Measurements from ENCODE around the gene NRG3. TPM values are rescaled to one million over a fixed set of nuclear protein-coding genes. Genes with fewer than 3 reads are reported as not detected.

The NRG3 gene
- total RNA-seq, 1 donor from 2014 or later: 0.92 TPM

DNA sequence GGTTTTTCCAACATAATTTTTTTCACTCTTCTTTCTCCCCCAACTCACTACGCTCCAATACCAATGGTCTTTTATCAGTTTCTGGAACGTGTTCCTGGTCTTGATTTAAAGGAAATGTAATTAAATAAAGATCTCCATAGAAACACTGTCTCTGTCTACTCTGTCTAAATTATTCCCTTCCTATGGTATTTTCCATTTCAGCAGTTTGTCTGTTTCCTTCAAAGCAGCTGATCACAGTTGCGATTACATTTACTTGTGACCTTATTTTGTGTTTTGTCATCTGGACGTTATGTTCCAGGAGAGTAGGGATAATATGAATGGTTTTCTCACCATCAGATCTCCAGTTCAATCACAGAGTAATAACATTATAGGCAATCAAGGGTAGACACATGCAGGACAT is 359.2 kb downstream of the NRG3 start:
- H3K4me3 ChIP-seq (ENCODE audit: low read depth, low read length): no peak overlapping the region
- DNase-seq (ENCODE audit: low read depth): no peak
- TF ChIP-seq, protein P1, sequence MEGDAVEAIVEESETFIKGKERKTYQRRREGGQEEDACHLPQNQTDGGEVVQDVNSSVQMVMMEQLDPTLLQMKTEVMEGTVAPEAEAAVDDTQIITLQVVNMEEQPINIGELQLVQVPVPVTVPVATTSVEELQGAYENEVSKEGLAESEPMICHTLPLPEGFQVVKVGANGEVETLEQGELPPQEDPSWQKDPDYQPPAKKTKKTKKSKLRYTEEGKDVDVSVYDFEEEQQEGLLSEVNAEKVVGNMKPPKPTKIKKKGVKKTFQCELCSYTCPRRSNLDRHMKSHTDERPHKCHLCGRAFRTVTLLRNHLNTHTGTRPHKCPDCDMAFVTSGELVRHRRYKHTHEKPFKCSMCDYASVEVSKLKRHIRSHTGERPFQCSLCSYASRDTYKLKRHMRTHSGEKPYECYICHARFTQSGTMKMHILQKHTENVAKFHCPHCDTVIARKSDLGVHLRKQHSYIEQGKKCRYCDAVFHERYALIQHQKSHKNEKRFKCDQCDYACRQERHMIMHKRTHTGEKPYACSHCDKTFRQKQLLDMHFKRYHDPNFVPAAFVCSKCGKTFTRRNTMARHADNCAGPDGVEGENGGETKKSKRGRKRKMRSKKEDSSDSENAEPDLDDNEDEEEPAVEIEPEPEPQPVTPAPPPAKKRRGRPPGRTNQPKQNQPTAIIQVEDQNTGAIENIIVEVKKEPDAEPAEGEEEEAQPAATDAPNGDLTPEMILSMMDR (conservative IDR thresholded peaks at IDR 0.05; ENCODE audit: low read depth, low read length): no peak

DNA sequence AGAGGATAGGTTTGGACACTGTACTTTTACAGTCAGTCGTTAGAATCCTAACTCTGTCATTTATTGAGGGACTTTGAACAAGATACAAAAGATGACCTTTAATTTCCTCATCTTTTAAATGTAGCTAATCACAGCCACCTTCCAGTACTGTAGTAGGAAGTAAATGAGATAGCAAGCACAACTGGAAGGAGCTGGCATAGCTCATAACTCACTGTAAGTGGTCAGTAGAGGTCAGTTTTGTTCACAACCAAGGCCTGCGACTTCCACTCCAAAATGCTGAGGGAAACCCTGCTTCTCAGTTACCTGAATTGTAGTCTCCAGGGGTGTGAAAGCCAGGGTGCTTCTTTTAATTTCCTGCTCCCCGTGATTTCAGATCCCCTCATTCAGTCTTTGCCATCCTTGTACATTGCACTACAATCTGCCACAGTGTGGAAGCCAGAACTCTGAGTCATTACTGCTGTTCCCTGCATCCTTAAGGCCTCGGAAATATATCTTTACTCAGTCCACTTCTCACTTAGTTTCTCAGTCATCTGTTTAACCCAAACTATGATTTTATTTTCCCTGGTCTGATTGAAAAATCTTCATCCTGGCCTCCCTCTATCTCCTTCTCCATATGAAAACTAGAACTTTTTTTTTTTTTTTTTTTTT is 361.2 kb downstream of the NRG3 start:
- no peak for DNase-seq (ENCODE audit: low read depth)
- TF ChIP-seq, protein P1 (conservative IDR thresholded peaks at IDR 0.05; ENCODE audit: low read depth, low read length): no peak
- H3K4me3 ChIP-seq (ENCODE audit: low read depth, low read length): no peak overlapping the region

DNA sequence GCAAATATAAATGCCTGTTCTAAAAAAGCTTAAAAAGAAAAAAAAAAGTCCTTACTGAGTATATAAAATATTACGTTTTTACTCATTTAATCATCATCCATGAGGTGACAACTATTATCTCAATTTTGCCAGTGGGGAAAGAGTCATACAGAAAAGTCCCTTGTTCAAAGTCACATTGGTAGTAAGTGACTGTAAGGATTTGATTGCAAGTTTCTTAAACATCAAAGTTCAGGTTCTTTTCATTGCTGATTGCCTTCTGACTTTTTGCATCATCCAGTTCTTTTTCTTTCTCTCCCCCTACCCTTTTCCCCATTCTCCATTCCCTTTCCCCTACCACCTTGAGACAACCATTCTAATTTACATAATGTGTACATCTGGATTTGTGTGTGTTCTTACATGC is 363.3 kb downstream of the NRG3 start:
- no peak for DNase-seq (ENCODE audit: low read depth)
- TF ChIP-seq, protein P1 (conservative IDR thresholded peaks at IDR 0.05; ENCODE audit: low read depth, low read length): no peak
- H3K4me3 ChIP-seq (ENCODE audit: low read depth, low read length): no peak overlapping the region

DNA sequence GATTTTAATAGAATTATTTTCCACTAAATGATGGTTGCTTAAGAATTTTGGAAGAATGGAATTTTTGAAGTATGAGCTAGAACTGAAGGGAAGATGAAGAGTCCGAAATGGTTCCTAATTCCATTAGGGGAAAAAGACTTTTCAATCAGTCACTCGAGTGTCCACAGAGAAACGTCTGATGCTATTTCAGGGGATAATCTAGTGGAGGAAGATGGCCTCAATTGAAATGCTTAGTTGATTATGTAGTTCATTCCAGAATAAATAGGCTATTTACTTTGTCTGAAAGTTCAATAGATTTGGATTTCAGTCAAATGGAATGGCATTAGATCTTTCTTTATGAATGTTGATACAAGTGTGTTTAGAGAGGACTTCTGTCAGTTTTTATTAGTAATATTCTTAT is 365.4 kb downstream of the NRG3 start:
- H3K4me3 ChIP-seq (ENCODE audit: low read depth, low read length): no peak overlapping the region
- TF ChIP-seq, protein P1 (conservative IDR thresholded peaks at IDR 0.05; ENCODE audit: low read depth, low read length): no peak
- DNase-seq (ENCODE audit: low read depth): no peak

DNA sequence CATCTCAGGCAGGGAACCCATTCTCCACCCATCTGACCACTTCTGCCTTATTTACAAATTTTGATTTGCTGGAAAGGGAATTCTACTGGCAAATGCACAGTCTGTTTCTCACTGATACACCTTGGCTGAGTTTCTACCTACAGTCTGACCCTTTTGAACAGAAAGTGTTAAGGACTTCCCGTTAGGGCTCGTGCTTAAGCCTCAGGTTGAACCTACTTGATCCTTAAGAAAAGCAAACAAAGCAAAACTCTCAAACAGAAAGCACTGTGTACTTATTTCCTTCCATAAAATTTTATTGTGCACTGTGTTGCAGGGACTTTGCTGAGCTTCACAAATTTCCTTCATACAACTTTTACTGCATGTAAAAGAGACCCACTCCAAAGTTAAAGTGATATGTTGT is 367.8 kb downstream of the NRG3 start:
- H3K4me3 ChIP-seq (ENCODE audit: low read depth, low read length): no peak overlapping the region
- DNase-seq (ENCODE audit: low read depth): no peak
- TF ChIP-seq, protein P1 (conservative IDR thresholded peaks at IDR 0.05; ENCODE audit: low read depth, low read length): no peak

DNA sequence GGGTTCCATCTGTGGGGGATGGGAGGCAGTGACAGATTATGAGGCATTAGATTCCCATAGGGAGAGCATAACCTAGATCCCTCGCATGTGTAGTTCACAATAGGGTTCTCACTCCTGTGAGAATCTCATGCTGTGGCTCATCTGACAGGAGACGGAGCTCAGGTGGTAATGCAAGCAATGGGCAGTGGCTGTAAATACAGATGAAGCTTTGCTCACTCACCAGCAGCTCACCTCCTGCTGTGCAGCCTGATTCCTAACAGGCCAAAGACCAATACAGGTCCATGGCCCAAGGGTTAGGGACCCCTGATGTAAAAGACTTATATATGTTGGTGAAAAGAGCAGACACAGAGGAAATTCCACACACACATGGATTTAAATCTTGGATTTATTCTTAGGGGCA is 370.2 kb downstream of the NRG3 start:
- H3K4me3 ChIP-seq (ENCODE audit: low read depth, low read length): no peak overlapping the region
- DNase-seq (ENCODE audit: low read depth): no peak
- TF ChIP-seq, protein P1 (conservative IDR thresholded peaks at IDR 0.05; ENCODE audit: low read depth, low read length): no peak

DNA sequence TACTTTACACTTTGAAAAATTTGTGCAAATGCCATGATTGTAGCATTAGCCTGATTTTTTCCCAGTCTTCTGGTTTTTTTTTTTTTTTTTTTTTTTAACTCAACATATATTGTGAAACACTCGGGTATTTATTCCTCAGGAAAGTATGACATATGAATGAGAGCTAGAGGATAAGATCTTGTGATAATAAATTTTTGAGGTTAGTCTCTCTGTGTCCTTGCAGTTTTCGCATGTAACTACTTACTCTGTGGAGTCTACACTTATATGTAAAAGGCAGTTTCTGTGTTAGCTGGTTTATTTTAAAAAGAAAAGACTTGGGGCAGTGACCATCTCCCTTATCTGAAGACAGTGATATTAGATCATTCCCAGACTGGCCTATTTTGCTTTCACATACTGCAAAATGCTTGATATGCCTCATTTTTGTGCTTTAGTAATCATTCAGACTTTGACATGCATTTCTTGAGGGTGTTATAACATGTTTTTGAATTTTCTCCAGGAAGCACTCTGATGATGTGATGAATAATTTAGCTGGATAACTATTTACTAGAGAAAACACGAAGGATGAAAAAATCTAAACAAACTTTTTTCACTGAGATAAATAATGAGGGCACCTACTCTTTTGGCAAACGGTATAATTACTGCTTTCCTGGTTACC is 371.0 kb downstream of the NRG3 start:
- DNase-seq (ENCODE audit: low read depth): no peak
- TF ChIP-seq, protein P1 (conservative IDR thresholded peaks at IDR 0.05; ENCODE audit: low read depth, low read length): no peak
- no peak overlapping the region for H3K4me3 ChIP-seq (ENCODE audit: low read depth, low read length)
